Brain microvascular endothelial cell (primary cell): ENCODE measurements around the gene TXNRD1.
"Not testable (repeated sequence)": the region's sequence is repeated elsewhere in the genome, so short reads cannot be mapped to it uniquely, and the experiment has no call there.

ENCODE experiments used
- DNase-seq: peaks from one replicate; pipeline ENCODE4 v3.0.0-alpha.2; 2020
- H3K27ac ChIP-seq: fragments of 250-450 bp; sonication (Bioruptor Pico); 2 replicates; pipeline ENCODE4 v1.5.1; 2020; ENCODE audit warnings: mild to moderate bottlenecking, moderate library complexity
- H3K27me3 ChIP-seq: fragments of 250-450 bp; sonication (Bioruptor Pico); replicated peaks from 2 replicates; pipeline ENCODE4 v1.5.1; 2020; ENCODE audit warnings: mild to moderate bottlenecking
- H3K36me3 ChIP-seq: fragments of 250-450 bp; sonication (Bioruptor Pico); replicated peaks from 2 replicates; pipeline ENCODE4 v1.5.1; 2020; ENCODE audit warnings: mild to moderate bottlenecking
- H3K4me3 ChIP-seq: 2 replicates; pipeline ENCODE4 v1.5.1; 2011; ENCODE audit warnings: low read depth, mild to moderate bottlenecking, control low read depth, low read length, moderate library complexity
- CTCF ChIP-seq: IDR thresholded peaks from 2 replicates; pipeline ENCODE4 v1.5.1; 2011; ENCODE audit warnings: low read depth, mild to moderate bottlenecking, moderate library complexity, low read length, control low read depth, inconsistent platforms; ENCODE audit errors: missing control alignments
- in situ Hi-C: cut with HindIII; loops from 2 replicates; pipeline ENCODE4 v1.10.0; 2017; ENCODE audit warnings: low sequenced_read_pairs, low pct_ligation_motif_present

The TXNRD1 gene

GRCh38 chr12:104257913-104258472, 42.4 kb downstream of the TXNRD1 start:
- H3K27ac ChIP-seq, result no peak overlapping the region
- TF ChIP-seq CTCF, result no peak
- H3K4me3 ChIP-seq, result no peak overlapping the region
- no peak for DNase-seq
- in situ Hi-C loops, result no loop called here
- no peaks in the 10 kb centered on the region for H3K36me3 ChIP-seq
- no peaks in the 10 kb centered on the region for H3K27me3 ChIP-seq

- Histone ChIP-seq H3K27ac (no peak overlapping the region), H3K27me3 (no peaks in the 10 kb centered on the region), H3K4me3 (no peak overlapping the region), H3K36me3 (no peaks in the 10 kb centered on the region)
- in situ Hi-C loops, result no loop called here
- no peak for TF ChIP-seq CTCF
- no peak for DNase-seq
These were observed 43.0 kb downstream of the TXNRD1 start for GRCh38 chr12:104258476-104259067.

GRCh38 chr12:104263026-104263425, 47.4 kb downstream of the TXNRD1 start:
- no peak for TF ChIP-seq CTCF
- Histone ChIP-seq H3K36me3 (no peaks in the 10 kb centered on the region), H3K27me3 (no peaks in the 10 kb centered on the region), H3K27ac (no peak overlapping the region), H3K4me3 (no peak overlapping the region)
- no peak for DNase-seq
- in situ Hi-C loops, result no loop called here

GRCh38 chr12:104263580-104264358, 48.2 kb downstream of the TXNRD1 start:
- H3K36me3 ChIP-seq, result no peaks in the 10 kb centered on the region
- in situ Hi-C loops, result no loop called here
- TF ChIP-seq CTCF, result no peak
- H3K27ac ChIP-seq, result no peak overlapping the region
- no peak overlapping the region for H3K4me3 ChIP-seq
- no peaks in the 10 kb centered on the region for H3K27me3 ChIP-seq
- DNase-seq, result no peak

- H3K36me3 ChIP-seq, H3K27me3 ChIP-seq, in situ Hi-C loops, DNase-seq, H3K4me3 ChIP-seq, H3K27ac ChIP-seq: not testable (repeated sequence)
These were observed 49.9 kb downstream of the TXNRD1 start for GRCh38 chr12:104265436-104265835.

DNA sequence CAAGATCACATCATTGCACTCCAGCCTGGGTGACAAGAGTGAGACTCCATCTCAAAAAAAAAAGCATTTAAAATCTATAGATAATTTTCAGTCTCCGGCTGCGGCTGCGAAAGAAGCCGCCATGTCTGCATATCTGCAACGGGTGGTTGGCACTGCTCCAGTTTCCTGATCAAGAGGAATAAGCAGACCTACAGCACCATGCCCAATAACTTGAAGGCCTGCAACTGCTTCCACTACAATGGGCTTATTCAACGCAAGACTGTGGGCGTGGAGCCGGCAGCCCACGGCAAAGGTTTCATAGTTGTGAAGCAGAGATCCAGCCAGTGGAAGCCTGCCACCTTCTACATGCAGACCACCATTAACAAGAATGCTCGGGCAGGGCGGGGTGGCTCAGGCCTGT, 57.4 kb downstream of the TXNRD1 start:
- in situ Hi-C loops, result no loop called here
- no peak for TF ChIP-seq CTCF
- DNase-seq, result no peak
- Histone ChIP-seq H3K36me3 (no peaks in the 10 kb centered on the region), H3K27me3 (no peaks in the 10 kb centered on the region), H3K4me3 (no peak overlapping the region), H3K27ac (no peak overlapping the region)
